HCEC 1CT (cell line): ENCODE data around the gene RGL4.
"Not testable (repeated sequence)": the region's sequence is repeated elsewhere in the genome, so short reads cannot be mapped to it uniquely, and the experiment has no call there.

Experiments used
- DNase-seq: peaks from one replicate; pipeline ENCODE4 v3.0.0-alpha.2; 2017

Gene RGL4, protein sequence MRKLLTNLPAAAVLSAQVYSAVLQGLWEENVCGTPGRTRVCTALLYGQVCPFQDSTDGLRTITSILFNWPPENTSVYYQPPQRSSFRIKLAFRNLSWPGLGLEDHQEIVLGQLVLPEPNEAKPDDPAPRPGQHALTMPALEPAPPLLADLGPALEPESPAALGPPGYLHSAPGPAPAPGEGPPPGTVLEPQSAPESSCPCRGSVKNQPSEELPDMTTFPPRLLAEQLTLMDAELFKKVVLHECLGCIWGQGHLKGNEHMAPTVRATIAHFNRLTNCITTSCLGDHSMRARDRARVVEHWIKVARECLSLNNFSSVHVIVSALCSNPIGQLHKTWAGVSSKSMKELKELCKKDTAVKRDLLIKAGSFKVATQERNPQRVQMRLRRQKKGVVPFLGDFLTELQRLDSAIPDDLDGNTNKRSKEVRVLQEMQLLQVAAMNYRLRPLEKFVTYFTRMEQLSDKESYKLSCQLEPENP

DNA sequence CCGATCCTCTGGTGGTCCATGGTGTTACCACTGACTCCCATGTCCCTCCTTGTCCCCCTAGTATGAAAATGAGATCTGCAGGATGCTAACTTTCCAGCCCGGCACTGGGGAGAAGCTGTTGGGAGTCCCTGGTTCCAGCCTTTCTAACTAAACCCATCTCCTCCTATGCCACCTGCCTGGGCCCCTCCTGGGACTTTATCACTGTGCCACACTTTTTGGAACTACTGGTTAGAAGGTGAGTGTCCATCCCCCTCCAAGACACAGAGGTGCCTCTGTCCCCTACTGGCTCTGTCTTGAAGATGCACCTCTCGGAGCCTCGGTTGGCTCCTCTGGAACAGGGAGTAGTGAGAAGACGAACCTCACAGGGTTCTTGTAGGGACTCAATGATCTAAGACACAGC lies at the start of gene RGL4:
Gene RGL4, plus strand, starts transcription at position 301 of the 400 bp plus-strand sequence. CDS start 1,018 bp downstream, outside the sequence.
- no peak for DNase-seq

DNA sequence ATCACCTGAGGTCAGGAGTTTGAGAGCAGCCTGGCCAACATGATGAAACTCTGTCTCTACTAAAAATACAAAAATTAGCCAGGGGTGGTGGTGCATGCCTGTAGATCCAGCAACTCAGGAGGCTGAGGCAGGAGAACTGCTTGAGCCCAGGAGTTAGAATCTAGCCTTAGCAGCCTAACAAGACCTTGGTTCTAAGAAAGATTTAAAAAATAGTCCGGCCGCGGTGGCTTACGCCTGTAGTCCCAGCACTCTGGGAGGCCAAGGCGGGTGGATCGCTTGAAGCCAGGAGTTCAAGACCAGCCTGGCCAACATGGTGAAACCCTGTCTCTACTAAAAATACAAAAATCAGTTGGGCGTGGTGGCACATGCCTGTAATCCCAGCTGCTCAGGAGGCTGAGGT lies 44.3 kb upstream of the RGL4 start:
- not testable (repeated sequence) for DNase-seq

DNA sequence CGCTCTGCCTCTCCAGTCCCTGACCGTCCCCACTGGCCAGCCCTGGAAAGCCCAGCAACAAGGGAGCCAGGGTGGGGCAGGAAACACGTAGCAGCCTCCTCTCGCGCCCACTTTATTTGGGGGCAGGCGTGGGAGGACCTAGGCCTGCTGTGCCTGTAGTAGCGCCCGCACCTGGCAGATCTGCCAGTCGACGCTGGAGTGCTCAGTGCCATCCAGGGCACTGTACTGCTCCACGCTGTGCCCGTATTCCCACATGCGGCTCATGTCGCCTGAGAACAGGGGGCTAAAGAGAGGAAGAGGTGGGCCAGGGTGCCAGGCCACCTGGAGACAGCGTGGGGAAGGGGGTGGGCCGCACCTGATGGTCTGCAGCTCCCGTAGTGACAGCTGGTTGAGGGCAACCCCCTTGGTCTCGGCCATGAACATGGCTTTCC lies 41.7 kb upstream of the RGL4 start:
- DNase-seq: no peak

DNA sequence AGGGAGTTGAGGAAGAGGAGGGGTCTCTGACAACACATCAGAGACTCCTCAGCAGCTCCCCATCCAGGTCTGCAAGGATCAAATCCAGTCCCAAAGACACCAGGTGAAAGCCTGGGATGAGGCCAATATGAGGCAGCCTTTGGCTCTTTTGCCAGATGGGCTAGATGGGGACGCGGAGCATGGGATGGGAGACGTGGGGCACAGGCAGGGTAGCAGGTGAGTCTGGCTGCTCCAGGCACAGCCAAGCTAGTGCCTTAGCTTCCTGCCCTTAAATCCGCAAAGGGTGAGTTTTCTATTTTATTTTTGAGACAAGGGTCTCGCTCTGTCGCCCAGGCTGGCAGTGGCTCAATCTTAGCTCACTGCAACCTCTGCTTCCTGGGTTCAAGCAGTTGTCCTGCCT lies 39.1 kb upstream of the RGL4 start:
- no peak for DNase-seq

DNA sequence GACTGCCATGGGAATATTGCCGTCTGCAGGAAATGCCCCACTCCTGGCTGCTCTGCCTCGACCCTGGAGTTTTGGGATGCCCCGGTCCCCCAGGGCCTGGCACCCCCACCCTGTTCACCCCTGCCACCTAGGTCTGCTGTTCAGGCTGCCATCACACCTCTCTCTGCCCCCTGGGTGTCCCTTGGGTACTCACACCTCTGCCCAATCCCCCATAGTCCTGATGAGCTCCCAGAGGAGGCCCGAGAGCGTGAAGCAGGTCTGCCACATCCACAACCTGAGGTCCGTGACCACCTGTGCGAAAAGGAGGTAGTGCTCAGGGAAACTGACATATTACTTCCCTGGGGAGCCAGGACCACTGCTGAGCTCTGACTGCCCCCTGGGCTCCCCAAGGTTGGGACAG lies 38.5 kb upstream of the RGL4 start:
- DNase-seq: no peak

DNA sequence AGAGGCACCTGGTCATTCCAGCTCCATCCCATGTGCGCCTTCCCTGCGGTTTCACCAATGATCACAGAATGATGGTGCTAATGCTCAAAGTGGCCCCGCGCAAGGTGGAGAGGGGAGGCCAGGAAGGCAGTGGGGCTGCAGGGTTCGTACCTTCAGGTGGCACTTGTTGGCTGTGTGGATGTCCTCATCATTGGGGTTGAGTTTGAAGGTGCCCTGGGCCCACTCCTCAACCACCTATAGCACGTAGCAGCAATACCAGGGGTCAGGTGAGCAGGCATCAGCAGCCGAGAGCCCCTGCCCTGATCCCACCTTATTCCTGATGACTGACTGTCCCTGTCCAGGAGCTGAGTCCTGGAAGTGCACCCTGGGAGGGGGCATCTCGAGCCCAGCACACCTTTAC lies 38.1 kb upstream of the RGL4 start:
- no peak for DNase-seq

DNA sequence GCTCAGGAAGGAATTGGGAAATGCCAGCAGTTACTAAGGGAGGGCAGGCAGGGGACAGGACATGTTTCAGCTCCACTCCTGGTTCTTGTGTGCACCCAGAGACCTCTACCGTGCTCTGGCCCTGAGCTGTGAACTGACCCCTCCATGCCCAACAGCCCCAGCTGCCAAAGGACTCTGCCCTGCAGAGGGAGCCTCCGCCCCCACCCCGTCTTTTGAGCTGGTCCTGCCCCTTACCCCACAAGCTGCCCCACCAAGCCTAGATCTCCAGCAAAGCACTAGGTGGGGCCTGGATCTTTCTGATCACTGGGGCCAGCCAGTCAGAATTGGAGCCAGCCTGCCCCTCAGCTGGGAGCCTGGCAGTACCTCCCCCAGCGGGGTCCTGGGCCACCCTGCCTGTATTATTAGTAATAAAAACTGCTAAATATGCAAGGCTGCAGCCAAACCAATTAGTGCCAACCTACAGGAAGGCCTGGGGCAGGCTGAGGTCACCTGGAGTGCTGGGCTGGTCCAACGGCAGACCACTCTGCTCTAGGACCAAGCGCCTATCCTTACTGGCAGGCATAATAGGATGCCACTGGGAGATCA lies 34.8 kb upstream of the RGL4 start:
- DNase-seq: no peak

DNA sequence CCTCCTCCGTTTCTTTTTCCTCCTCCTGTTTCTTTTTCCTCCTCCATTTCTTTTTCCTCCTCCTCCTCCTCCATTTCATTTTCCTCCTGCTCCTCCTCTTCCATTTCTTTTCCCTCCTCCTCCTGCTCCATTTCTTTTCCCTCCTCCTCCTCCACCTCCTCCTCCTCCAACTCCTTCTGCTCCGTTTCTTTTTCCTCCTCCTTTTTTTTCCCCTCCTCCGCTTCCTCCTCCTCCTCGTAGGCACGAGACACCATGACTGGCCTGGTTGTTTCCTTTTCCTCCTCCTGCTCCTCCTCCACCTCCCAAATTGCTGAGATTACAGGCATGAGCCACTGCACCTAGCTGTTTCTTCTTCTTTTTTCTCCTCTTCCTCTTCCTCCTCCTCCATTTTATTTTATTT lies 33.1 kb upstream of the RGL4 start:
- no peak for DNase-seq

DNA sequence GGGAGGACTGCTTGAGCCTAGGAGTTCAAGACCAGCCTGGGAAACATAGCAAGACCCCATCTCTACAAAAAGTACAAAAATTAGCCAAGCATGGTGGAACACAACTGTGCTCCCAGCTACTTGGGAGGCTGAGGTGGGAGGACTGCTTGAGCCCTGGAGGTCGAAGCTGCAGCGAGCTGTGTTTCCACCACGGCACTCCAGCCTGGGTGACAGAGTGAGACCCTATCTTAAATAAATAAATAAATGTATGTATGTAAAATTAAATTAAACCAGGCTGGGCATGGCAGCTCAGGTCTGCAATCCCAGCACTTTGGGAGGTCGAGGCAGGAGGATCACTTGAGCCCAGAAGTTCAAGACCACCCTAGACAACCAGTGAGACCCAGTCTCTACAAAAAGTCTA lies 30.4 kb upstream of the RGL4 start:
- DNase-seq: not testable (repeated sequence)

DNA sequence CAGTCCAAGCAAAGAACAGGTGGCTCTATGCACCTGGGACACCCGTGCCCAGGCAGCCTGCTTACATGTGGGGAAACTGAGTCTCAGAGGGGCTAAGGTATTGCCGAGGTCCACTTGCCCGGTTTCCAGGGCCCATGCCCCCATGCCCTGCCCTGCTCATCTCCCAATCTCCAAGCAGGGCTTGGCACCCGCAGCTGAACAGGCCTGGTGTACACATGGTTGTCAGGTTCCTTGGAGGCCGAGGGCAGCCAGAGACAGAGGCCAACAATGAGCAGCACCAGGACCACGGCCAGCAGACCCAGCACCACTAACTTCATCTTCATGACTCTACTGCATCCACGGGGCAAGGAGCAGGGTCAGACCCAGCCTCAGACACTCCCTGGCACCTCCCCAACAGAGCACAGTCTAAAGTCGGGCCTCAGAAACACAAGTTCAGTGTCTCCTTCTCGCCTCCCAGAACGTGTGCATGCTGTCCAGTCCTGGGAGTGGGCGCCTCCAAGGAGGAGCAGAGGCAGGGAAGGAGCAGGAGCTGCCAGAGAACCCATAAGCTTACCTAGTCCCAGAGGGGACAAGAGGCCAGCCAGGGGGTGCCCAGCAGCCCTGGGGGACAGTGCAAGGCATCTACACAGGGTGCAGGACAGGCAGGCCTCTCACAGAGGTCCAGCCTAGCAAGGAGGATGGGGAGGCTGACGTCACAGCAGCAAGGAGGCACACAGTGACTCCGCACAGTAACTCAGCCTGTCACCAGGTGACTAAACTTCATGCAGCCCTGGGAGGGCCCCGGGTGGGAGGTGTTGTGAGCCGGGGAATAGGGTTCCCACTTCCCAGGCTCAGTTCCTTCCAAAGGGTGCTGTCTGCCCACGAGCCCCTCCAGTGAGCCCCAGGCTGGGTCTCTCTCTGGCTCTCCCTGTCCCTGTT lies 20.2 kb upstream of the RGL4 start:
- no peak for DNase-seq

DNA sequence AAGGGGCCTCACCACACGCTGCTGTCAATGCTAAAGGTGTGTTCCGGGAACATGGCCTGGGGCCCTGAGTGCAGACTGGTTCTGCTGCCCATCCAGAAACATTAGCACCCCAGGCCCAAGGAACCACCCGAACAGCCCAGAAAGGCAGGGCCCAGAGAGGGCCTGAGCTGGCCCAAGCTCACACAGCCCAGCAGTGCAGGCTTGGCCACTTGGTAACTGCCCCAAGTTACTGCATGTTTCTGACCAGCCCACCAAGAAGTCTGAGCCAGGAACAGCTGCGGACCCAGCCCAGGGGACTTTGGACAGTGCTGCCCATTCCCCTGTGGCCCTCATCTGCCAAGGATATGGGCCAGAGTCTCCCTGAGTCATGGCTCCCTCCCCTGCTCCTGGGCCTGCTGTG lies 19.4 kb upstream of the RGL4 start:
- not testable (repeated sequence) for DNase-seq

DNA sequence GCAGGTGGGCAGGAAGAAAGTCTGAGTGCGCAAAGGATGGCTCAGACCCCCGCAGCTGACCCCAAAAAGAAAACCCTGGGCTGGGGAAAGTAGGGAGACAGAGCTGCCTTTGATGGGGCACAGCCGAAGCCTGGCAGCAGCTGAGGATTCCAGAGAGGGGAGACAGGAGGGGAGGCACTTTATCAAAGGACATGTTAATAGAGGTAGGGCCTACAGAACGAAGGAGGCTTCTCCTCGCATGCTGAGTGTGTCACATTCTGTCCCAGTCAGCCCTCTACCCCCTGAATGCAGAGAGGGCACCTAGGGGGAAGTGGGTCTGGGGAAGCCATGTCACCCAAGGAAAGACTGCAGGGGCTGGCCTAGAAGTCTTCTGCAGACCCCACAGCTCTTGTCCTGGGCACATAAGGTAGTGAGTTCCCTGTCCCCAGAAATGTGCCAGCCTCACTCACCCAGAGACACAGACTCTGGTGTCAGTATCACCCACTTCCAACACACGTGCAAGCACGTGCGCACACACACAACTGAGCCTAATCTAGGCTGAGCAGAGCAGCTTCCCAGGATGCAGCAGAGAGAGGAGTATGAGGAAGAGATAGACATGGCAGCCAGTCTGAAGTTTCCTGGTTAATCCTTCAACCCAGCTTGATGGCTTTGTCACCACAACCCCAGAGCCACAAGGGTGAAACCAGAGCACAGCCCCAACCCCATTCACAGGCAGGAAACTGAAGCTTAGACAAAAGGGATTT lies 18.3 kb upstream of the RGL4 start:
- DNase-seq: not testable (repeated sequence)

DNA sequence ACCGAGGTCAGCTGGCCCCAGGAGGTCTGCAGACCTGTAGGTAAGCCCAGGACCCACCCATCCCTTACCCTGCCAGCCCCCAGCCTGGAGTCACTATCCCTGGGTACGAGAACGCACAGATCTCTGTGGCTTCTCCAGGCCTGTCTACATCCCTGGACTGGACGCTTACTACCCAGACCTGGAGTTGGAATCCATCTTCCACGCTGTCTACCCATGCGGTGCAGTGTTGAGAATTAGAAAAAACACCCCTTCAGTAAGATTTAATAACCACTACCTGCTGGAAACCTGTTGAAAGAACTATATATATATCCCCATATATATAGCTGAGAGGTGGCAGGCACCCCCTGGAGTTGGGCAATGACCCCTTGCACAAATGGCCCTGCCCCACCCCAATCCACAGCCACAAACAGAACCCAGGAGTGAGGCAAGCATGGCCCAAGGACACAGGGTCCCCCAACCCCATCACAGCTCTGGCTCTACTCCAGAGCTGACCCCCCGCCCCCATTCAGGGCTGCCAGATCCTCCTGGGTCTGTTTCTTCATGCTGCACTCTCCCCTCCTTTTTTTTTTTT lies 17.7 kb upstream of the RGL4 start:
- DNase-seq: no peak

DNA sequence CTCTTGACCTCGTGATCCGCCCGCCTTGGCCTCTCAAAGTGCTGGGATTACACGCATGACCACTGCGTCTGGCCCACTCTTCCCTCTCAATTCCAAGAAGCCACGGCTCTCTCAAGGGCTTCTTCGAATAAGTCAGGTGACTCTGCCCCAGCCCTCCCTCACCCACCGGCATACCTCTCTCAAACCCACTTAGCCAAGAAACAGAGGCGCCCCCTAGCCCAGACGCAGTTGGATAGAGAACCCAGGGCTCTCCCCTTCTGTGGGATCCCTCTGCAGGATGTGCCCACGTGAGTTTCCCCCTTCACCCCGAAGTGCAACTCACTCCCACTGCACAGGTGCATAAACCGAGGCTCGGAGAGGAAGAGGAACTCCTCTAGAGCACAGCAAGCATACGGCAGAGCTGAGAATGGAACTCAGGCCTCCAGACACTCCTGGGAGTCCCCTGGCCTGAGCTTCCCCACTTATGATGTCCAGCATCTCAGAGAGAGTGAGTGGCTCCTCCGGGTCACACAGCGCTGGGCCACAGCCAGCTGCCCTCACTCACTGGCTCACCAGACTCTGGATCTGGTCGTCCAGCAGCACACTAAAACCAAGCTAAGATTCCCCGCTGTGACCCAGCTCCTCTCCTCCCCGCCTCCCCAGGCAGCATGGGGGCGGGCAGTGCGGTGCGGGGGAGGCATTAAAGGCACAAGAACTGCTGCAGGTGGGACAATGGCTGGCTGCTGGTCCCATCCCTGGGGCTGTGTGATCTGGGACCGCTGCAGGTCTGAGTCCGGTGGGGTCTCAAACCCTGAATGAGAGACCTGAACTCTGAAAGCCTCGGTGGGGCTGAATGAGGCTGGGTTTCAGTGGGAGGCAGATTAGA lies 16.8 kb upstream of the RGL4 start:
- DNase-seq: no peak

DNA sequence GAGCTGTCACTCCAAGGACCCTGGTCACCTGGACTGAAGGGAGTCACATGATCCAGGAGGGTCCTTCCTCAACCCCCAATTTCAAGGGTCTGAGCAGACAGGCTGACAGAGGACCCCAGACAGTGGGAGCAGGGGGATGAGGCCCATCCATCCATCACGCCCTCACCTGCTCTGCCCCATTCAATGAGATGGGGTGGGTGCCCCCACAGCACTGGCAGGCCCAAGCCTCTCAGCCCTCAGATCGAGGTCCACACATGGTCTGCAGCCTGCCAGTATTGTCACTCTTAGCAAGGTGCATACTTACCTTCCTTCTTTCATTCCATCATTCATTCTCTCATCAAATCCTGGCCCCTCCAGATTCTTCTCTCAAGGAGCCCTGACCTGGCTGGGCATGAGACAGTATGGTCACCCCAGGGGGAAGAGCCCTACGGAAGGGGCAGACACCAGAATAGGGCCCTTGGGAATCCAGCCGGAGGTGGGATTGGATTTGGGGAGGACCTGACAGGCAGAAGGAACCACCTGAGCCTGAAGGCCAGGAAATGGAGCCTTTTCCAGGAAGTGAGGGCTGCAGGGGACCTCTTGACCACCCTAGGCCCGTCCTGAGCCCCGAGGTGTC lies 15.8 kb upstream of the RGL4 start:
- DNase-seq: not testable (repeated sequence)

DNA sequence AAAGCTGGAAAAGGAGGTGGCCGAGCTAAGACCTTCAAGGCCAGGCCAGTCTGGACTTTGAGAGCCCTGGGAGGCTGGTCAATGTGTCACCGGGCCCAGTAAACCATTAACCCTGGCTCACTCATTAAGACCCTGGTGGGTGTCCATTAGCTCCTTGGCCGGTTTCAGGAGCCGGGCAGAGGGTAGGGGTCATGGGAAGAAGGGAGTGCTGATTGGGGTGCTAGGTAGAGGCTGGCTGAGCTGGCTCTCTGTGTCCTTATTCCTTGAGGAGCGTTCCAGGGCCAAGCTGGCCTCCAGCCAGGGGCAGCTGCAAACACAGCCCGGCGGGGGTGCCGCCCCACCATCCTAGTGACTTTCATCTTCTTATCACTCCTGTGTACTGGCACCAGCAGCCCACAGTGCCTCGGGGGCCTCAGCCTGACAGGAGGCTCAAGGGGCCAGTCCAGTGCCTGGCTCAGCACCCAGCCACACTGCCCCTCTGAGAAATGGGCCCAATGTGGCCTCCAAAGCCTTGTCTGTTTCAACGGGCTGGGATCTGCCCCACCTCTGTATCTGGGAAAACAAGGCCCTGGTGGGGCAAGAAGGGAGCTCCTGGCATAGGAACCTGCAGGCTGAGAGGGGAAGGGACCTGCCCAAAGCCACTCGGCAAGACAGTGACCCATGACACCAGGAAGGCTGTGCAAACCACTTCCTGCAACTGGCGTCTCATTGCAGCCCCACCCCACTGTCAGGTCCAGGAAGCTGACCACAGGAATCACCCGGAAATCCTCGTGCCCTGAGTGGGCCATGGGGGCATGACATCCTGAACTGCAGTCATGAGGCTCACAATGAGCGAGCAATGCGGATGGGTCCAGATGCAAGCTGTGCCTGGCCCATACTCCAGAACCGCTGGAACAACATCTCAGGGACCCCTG lies 15.1 kb upstream of the RGL4 start:
- no peak for DNase-seq

DNA sequence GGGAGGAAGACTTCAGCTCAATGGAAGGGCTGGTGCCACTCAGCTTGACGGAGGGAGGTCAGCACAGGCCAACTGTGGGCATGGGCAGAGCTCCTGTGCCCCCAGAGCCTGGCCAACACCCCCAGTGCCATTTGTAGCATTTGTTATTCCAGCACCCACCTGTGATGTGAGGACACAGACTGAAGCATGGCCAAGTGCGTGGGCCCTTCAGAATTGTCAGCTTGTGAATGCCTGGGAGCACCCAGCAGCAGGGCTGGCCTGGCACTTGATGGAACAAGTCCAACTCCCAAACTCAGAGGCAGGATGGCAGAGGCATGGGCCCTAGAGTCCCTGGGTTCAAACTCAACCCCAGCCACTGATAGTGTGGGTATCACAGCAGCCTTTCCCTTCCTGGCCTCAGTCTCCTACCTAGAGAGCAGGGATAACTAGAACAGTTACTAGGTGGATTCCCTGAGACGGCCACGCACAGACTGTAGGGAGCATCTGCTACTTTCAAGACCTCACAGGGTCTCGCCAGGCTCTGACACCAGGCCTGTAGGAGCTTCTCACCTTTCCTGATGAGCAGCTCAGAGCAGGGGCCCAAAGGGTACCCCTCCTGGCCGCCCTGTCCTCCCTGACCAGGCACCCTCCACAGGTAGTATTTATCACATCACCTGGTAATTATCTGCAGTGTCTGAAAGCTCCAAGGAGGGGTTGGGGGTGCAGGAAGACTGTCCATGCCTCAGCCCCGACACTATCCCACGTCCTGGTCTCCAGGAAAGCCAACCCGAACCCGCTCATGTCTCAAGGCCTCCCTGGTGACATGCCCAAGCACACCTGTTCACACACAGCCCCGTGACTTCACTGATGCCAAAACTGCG lies 13.7 kb upstream of the RGL4 start:
- not testable (repeated sequence) for DNase-seq

DNA sequence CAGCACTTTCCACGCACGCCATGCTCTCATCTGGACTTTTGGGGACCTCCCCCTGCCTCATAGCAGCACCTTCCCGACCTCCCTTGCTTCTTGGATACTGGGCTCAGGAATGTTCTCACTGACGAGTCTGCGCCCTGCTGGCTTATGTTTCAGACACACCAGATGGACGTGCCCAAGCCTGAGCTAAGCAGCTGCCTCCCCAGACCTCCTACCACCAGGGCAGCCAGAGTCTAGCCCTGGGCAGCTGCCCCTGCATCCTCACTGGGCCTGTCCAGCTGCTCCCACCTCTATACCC lies 13.2 kb upstream of the RGL4 start:
- DNase-seq: no peak

DNA sequence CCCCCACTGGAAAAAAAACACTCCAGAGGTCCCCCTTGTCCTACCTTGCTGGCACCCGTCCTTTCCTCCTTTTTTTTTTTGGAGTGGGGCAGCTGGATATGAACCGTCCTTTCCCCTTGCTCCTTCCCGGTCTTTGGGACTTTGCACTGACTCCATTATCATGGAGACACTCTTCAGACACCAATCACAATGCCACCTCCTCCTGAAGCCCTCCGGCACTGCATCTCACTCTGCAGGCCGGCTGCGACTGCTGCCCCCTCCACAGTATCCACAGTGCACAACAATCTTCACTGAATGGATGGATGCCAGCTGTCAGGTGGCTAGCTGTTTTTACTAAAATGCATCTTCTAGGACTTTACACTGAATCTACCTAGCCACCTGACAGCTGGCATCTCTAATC lies 12.7 kb upstream of the RGL4 start:
- DNase-seq: no peak
